ENCODE results near the gene IL1RAPL1.
"Not testable (repeated sequence)": the region's sequence is repeated elsewhere in the genome, so short reads cannot be mapped to it uniquely, and the experiment has no call there.

IL1RAPL1 gene

GRCh38 chrX:29285664-29286063, 698.4 kb downstream of the IL1RAPL1 start:
- DNase-seq, result no peak

GRCh38 chrX:29295987-29296680, 708.9 kb downstream of the IL1RAPL1 start:
- DNase-seq, result no peak

- no peak for DNase-seq
Observed at GRCh38 chrX:29297171-29297800, 710.0 kb downstream of the IL1RAPL1 start.

- DNase-seq, result no peak
Observed at GRCh38 chrX:29299684-29300083, 712.4 kb downstream of the IL1RAPL1 start.

GRCh38 chrX:29308726-29309125, 721.5 kb downstream of the IL1RAPL1 start:
- DNase-seq, result no peak

GRCh38 chrX:29315931-29316330, 728.7 kb downstream of the IL1RAPL1 start:
- DNase-seq, result no peak

GRCh38 chrX:29318012-29318411, 730.8 kb downstream of the IL1RAPL1 start:
- DNase-seq, result no peak

- not testable (repeated sequence) for DNase-seq
Observed at GRCh38 chrX:29332429-29332828, 745.2 kb downstream of the IL1RAPL1 start.

- DNase-seq, result not testable (repeated sequence)
Observed at GRCh38 chrX:29333091-29333490, 745.8 kb downstream of the IL1RAPL1 start.

GRCh38 chrX:29348288-29348687, 761.0 kb downstream of the IL1RAPL1 start:
- DNase-seq, result no peak

GRCh38 chrX:29359276-29359675, 772.0 kb downstream of the IL1RAPL1 start:
- no peak for DNase-seq

GRCh38 chrX:29374765-29375164, 787.5 kb downstream of the IL1RAPL1 start:
- DNase-seq, result not testable (repeated sequence)

- no peak for DNase-seq
Observed at GRCh38 chrX:29376584-29376983, 789.3 kb downstream of the IL1RAPL1 start.

- DNase-seq, result no peak
Observed at GRCh38 chrX:29382811-29383210, 795.6 kb downstream of the IL1RAPL1 start.

- DNase-seq, result no peak
Observed at GRCh38 chrX:29388509-29388908, 801.3 kb downstream of the IL1RAPL1 start.

GRCh38 chrX:29397506-29397905, 810.3 kb downstream of the IL1RAPL1 start:
- no peak for DNase-seq

GRCh38 chrX:29407357-29407756, 820.1 kb downstream of the IL1RAPL1 start:
- DNase-seq, result no peak

GRCh38 chrX:29419774-29420553, 832.7 kb downstream of the IL1RAPL1 start:
- no peak for DNase-seq

- DNase-seq, result no peak
Observed at GRCh38 chrX:29422034-29422433, 834.8 kb downstream of the IL1RAPL1 start.

- DNase-seq, result no peak
Observed at GRCh38 chrX:29431895-29432294, 844.6 kb downstream of the IL1RAPL1 start.

GRCh38 chrX:29432534-29432933, 845.3 kb downstream of the IL1RAPL1 start:
- no peak for DNase-seq

GRCh38 chrX:29434939-29435338, 847.7 kb downstream of the IL1RAPL1 start:
- no peak for DNase-seq

- no peak for DNase-seq
Observed at GRCh38 chrX:29435396-29435795, 848.1 kb downstream of the IL1RAPL1 start.

- no peak for DNase-seq
Observed at GRCh38 chrX:29447867-29448266, 860.6 kb downstream of the IL1RAPL1 start.
